Activated CD4-positive, alpha-beta T cell treated with anti-CD3 and anti-CD28 coated beads, Interleukin-2, amount 50 U/mL, for 24 hours (primary cell): Measurements from ENCODE around the gene THADA.

Experiments
- DNase-seq, 2 donors: peaks; one replicate each; pipeline ENCODE4 v3.0.0-alpha.2; 2020; ENCODE audit warnings: low read depth in 1 of 2, low spot score in 1 of 2

THADA gene

GRCh38 chr2:43259512-43259911 lies 336.3 kb downstream of the THADA start:
- no peak for DNase-seq

GRCh38 chr2:43258547-43259156 lies 337.2 kb downstream of the THADA start:
- no peak for DNase-seq

- DNase-seq = no peak
Measured at GRCh38 chr2:43255296-43255910, 340.4 kb downstream of the THADA start.

DNA sequence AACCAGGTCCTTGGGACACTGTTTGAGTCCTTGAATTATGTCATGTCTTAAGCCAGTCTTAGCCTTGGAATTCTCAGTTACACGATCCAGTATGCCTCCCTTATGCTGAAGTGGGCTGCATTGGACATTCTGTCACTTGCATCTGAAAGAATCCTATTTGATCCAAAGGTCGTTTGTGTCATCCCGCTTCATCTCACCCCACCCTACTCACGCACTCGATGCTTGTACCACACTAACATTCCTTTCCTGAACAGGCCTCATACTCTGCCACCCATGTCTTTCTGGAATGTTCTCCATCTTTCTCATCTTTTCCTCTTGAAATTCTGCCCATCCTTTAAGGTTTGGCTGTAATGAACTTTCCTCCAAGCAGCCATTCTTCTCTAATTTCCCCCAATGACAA lies 341.5 kb downstream of the THADA start:
- no peak for DNase-seq

DNA sequence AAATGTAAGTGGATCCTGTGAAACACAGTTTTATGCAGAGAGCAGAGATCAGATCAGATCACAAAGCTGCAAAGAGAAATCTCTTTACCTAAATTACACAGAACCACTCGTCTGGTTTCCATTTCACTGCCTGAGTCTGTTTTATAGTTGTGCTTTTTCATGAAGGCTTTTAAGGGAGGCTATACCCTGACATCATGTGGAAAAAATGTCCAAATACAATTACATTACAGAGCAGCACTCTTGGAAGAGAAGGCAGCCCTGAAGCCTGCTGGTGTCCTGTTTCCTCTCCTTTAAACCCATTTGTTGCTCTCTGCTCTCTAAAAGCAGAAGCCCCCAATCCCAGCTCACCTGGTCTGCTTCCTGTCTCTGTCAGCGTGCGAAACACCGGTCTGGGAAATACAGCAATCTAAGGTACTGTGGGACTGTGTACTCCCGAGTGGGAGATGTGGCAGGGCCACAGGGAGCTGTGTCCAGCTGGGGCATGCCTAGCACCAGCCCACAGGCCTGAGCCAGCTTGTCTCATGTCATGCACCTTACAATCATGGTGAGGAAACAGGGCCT lies 344.6 kb downstream of the THADA start:
- no peak for DNase-seq

- DNase-seq = no peak
Measured at GRCh38 chr2:43250015-43250414, 345.8 kb downstream of the THADA start.

GRCh38 chr2:43248621-43249020 lies 347.2 kb downstream of the THADA start:
- no peak for DNase-seq

GRCh38 chr2:43246641-43247040 lies 349.2 kb downstream of the THADA start:
- no peak for DNase-seq

GRCh38 chr2:43241558-43241957 lies 354.3 kb downstream of the THADA start:
- no peak for DNase-seq

DNA sequence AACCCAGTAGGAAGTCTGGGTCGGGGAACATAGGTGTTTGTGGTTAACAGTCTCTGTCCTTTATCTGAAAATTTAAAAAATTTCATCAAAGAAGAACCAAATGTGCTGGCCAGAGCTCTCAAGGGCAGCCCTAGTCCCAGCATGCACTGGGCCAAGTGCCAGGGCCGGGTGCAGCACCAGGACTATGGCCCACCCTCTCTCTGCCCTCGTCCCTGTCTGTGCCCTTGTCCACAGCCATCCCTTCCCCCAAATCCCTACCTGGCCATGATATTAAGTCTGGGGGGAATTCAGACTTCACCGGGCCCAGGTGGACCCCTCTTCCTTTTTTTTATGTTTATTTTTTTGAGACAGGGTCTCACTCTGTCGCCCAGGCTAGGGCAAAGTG lies 355.1 kb downstream of the THADA start:
- no peak for DNase-seq

DNA sequence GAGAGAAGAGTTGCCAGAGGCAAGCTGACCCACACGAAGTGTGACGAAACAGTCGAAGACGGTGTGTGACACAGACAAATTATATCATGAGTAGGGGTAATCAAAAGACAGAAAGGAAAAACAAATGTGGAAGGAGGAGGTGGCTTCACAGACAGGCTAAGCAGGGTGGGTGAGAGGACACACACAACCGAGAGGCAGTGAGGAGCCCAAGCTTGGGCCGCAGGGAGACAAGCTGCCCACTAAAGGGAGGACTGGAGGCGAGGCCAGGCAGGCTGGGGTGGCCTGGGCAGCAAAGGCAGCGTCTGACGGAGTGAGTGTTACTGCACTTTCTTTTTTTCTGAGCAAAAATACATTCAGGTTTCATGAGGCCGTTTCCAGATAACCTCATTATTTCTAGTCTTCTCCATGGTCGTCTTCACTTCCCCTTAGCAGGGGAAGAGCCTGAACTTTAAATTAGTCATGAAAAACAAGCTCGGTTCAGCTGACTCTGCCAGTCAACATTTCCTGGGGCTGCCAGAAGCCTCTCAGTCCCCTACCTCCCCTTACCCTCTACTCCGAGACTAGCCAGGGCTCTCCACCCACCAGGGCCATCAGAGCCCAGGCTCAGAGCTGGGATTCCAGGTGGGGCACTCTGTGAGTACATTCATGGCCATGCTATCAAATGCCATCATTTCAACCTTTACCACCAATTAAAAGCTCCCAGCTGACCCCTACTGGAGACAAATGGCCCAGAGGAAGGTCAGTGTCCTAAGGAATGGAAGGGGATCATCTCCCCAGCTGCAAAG lies 355.7 kb downstream of the THADA start:
- DNase-seq = no peak

- no peak for DNase-seq
Measured at GRCh38 chr2:43238813-43239212, 357.0 kb downstream of the THADA start.

- DNase-seq = no peak
Measured at GRCh38 chr2:43238176-43238575, 357.7 kb downstream of the THADA start.

DNA sequence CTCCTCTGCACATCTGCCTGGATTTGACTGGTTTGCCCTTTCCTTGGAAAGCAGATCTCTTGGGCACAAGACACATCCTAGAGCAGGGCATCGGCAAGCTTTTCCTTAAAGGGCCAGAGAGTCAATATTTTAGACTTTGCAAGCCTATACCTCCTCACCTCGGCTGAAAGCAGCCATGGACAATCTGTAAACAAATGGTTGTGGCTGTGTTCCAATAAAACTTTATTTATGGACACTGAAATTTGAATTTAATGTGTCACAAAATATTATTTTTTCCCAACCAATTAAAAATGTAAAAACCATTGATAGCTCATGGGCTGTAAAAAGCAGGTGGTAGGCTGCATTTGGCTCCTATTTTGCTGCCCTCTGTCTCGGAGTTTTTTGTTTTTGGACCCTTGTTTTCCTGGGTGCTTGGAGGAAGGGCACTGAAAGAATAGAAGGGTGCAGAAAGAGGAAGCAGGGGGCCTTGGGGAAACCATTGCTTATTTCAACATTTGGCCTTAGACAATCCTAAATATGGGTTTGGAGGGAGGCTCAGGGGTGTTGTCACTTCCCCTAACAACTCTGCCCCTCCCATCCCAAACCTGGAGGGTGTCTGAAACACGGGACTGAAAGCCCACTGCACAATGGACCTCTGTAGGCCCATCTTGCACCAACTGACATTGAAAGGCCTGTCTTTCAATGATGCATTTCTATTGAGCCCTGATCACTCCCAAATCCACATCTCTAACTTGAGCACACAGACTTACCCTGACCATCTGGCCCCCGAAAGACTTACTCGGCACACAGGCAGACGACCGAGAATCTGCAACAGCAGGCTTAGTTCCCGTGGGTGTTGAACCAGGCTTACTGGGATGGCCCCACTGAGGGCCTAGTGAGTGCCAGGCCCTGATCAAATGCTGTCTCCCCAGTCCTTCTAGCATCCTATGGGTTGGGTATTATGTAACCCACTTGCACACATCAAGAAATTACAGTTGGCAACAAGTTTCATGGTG lies 362.3 kb downstream of the THADA start:
- no peak for DNase-seq

GRCh38 chr2:43230951-43231827 lies 364.6 kb downstream of the THADA start:
- no peak for DNase-seq

DNA sequence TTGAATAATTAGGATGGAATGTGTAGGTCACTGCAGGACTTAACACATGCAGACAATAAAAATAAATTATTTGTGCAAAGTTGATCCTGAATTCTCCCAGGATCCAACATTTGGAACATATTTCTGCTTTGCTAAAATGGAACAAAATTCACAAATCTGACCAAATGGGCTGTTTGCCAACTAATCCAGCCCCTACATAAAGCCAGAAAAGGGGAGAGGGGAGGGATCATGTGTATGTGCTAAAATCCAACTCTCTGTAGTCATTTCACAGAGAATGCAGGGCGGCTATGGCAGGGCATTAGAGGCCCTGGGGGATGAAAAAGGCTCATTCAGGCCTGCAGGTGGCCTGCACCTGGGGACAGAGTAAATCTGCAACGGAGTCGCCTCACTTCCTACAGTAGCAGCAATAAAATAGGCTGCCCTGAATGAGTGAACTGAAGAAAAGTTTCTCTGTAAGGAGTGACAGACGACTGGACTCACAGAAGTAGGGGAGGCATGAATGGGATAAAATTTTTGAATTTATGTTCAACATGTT lies 365.4 kb downstream of the THADA start:
- DNase-seq = no peak

- DNase-seq = no peak
Measured at GRCh38 chr2:43228756-43229659, 366.8 kb downstream of the THADA start.

DNA sequence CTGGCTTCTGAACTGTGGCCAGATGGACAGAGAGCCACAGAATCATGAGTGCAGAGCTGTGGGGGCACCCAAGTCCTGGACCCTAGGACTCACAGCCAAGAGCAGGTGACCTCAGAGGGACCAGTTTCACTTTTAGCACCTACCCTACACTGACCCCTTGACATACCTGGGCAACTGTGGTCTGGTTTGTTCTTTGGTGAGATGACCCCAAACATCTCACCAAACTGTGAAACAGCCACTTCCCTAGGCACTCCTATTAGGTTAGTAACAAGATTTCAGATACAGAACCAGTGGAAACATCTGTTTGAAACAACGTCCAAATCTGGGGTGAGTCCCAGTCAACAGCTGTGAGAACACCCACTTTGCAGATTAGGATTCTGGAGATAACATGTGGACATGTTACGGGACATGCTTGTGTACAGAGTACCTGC lies 367.5 kb downstream of the THADA start:
- DNase-seq = no peak

DNA sequence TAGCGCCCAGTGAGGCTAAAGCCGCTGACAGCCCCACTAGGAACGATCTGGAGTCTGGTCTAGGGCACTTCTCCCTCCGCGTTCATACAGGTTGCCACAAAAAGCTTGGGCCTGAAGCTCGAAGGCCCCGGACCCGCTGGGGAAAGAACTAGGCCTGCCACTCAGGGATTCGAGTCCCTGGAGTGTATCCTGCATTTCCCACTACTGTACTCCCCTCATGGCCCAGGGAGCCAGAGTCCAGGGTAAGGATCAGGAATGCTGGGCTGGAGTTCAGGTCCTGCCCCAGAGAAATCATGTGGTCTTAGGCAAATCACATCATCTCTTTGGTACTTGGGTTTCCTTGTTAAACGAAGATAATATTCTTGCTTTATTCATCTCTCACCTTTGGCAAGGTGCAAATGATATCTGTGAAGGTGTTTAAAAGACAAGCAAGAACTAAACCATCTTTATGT lies 368.0 kb downstream of the THADA start:
- no peak for DNase-seq
